Neural cell (in vitro differentiated cells): ENCODE measurements around the gene COL28A1.

Experiments used
- CTCF ChIP-seq: fragments of 450-650 bp; IDR thresholded peaks from 2 replicates; pipeline ENCODE4 v1.5.1; 2014; ENCODE audit warnings: antibody characterized with exemption, mild to moderate bottlenecking, moderate library complexity; ENCODE audit not compliant: poor library complexity, severe bottlenecking
- EP300 ChIP-seq: fragments of 450-650 bp; conservative IDR thresholded peaks from 2 replicates; pipeline ENCODE4 v1.6.1; 2014; ENCODE audit warnings: antibody characterized with exemption, mild to moderate bottlenecking, moderate library complexity; ENCODE audit not compliant: poor library complexity, severe bottlenecking
- EZH2 ChIP-seq: fragments of 200-600, 300-800 bp; shearing (Covaris generic), sonication (generic); IDR thresholded peaks from 2 replicates; pipeline ENCODE4 v1.6.1; 2014; ENCODE audit warnings: antibody characterized with exemption, low read length, borderline replicate concordance, mild to moderate bottlenecking; ENCODE audit not compliant: insufficient read depth, poor library complexity, severe bottlenecking
- MXI1 ChIP-seq: fragments of 450-650 bp; conservative IDR thresholded peaks from 2 replicates; pipeline ENCODE4 v1.6.1; 2014; ENCODE audit warnings: antibody characterized with exemption, mild to moderate bottlenecking; ENCODE audit not compliant: poor library complexity, severe bottlenecking
- POLR2AphosphoS5 ChIP-seq: IDR thresholded peaks from 2 replicates; pipeline ENCODE4 v1.6.1; 2012
- RAD21 ChIP-seq: fragments of 450-650 bp; conservative IDR thresholded peaks from 2 replicates; pipeline ENCODE4 v1.6.1; 2014; ENCODE audit warnings: antibody characterized with exemption, mild to moderate bottlenecking, moderate library complexity
- REST ChIP-seq: IDR thresholded peaks from 2 replicates; pipeline ENCODE4 v1.6.1; 2012; ENCODE audit warnings: borderline replicate concordance
- SMC3 ChIP-seq: fragments of 450-650 bp; conservative IDR thresholded peaks from 2 replicates; pipeline ENCODE4 v1.6.1; 2014; ENCODE audit warnings: antibody characterized with exemption, mild to moderate bottlenecking, moderate library complexity; ENCODE audit not compliant: poor library complexity
- TAF1 ChIP-seq: IDR thresholded peaks from 2 replicates; pipeline ENCODE4 v1.6.1; 2012; ENCODE audit warnings: low read depth

- TF ChIP-seq EZH2 (no peak), CTCF (no peak), TAF1 (no peak), EP300 (no peak), POLR2AphosphoS5 (no peak), MXI1 (no peak), RAD21 (no peak), REST (no peak), SMC3 (no peak)
These were observed at the start of gene COL28A1 for GRCh38 chr7:7535691-7536090.
